ENCODE results near the gene SEMA3D. TPM values are rescaled to one million over a fixed set of nuclear protein-coding genes. Genes with fewer than 3 reads are reported as not detected.

Gene SEMA3D
- total RNA-seq, 1 experiment from 2014 or later, result 23.3 TPM

DNA sequence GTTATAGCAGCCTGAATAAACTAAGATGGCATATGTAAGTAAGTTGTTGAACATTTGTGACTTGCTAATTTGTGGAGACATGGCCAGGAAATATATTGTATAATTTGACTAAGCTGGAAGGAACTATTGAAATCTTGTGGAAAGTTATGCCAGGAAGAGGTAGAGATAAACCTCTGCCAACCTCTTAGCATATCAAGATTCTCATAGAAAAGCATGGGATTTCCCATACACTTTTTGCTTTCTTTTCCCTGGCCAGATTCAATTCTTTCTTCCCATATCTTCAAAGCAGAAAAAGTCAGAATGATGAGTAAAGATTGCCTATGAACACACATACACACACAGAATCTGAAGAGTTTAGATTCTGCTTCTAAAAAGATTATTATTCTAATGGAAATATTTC is 216.2 kb downstream of the SEMA3D start:
- no TSS peak for BruUV-seq (replicated peaks)
- no peaks in the 10 kb centered on the region for H3K9me3 ChIP-seq (ENCODE audit: low read depth, low read length, poor library complexity, severe bottlenecking)
- H3K4me3 ChIP-seq (ENCODE audit: low read depth, low read length, poor library complexity, severe bottlenecking), result no peak overlapping the region
- H3K36me3 ChIP-seq (ENCODE audit: insufficient read depth, low read length, poor library complexity, severe bottlenecking), result no peaks in the 10 kb centered on the region
- intact Hi-C loops (cut with micrococcal nuclease; ENCODE audit: unreplicated experiment), result no loop called here
- ChIA-PET CTCF (no interaction called here), POLR2A (ENCODE audit: low non-redundant PET) (interaction anchor here (0.6 kb wide), 1 partner anchor 202 kb away, joined by 3 read pairs; no protein-coding TSS in a partner anchor)
- no peaks in the 10 kb centered on the region for H3K27me3 ChIP-seq (replicated peaks; ENCODE audit: insufficient read depth, low read depth, low read length, poor library complexity)
- H3K4me1 ChIP-seq (ENCODE audit: insufficient read depth, low read length, poor library complexity, severe bottlenecking), result peaks cover 1% of the 10 kb centered on the region
- TF ChIP-seq, protein P1, sequence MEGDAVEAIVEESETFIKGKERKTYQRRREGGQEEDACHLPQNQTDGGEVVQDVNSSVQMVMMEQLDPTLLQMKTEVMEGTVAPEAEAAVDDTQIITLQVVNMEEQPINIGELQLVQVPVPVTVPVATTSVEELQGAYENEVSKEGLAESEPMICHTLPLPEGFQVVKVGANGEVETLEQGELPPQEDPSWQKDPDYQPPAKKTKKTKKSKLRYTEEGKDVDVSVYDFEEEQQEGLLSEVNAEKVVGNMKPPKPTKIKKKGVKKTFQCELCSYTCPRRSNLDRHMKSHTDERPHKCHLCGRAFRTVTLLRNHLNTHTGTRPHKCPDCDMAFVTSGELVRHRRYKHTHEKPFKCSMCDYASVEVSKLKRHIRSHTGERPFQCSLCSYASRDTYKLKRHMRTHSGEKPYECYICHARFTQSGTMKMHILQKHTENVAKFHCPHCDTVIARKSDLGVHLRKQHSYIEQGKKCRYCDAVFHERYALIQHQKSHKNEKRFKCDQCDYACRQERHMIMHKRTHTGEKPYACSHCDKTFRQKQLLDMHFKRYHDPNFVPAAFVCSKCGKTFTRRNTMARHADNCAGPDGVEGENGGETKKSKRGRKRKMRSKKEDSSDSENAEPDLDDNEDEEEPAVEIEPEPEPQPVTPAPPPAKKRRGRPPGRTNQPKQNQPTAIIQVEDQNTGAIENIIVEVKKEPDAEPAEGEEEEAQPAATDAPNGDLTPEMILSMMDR (conservative IDR thresholded peaks at IDR 0.05; ENCODE audit: low read depth, low read length), result no peak
- TF ChIP-seq EZH2 (IDR thresholded peaks at IDR 0.05; ENCODE audit: borderline replicate concordance, low read depth, low read length, poor library complexity, severe bottlenecking), result no peak
- H3K27ac ChIP-seq (ENCODE audit: low read depth, low read length, poor library complexity, severe bottlenecking), result no peak overlapping the region
- no peak for DNase-seq (ENCODE audit: low spot score)

DNA sequence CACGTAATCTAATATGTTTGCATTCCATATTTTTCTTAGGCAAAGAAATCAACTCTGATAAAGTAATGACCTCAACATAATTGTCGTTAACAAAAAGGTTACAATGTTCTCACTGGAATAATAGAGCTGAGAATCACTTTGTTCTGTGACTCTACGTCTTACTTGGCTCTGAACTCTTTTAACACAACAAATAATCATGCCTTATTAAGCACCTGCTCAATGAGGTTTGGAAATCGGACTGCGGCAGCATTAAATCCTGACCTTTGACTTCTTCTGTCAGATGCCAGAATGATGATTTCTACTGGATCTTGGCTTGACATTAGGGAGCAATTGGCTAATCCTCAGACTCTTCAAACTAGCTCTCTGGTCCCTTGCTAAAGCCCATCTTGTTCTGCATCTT is 233.6 kb downstream of the SEMA3D start:
- Histone ChIP-seq H3K27ac (ENCODE audit: low read depth, low read length, poor library complexity, severe bottlenecking) (no peak overlapping the region), H3K36me3 (ENCODE audit: insufficient read depth, low read length, poor library complexity, severe bottlenecking) (no peaks in the 10 kb centered on the region), H3K9me3 (ENCODE audit: low read depth, low read length, poor library complexity, severe bottlenecking) (no peaks in the 10 kb centered on the region), H3K4me1 (ENCODE audit: insufficient read depth, low read length, poor library complexity, severe bottlenecking) (no peaks in the 10 kb centered on the region), H3K27me3 (replicated peaks; ENCODE audit: insufficient read depth, low read depth, low read length, poor library complexity) (no peaks in the 10 kb centered on the region), H3K4me3 (ENCODE audit: low read depth, low read length, poor library complexity, severe bottlenecking) (no peak overlapping the region)
- DNase-seq (ENCODE audit: low spot score), result no peak
- BruUV-seq (replicated peaks), result no TSS peak
- TF ChIP-seq, protein P1 (conservative IDR thresholded peaks at IDR 0.05; ENCODE audit: low read depth, low read length), result no peak
- TF ChIP-seq EZH2 (IDR thresholded peaks at IDR 0.05; ENCODE audit: borderline replicate concordance, low read depth, low read length, poor library complexity, severe bottlenecking), result no peak
- ChIA-PET POLR2A (ENCODE audit: low non-redundant PET) (no interaction called here), CTCF (no interaction called here)
- intact Hi-C loops (cut with micrococcal nuclease; ENCODE audit: unreplicated experiment), result no loop called here

DNA sequence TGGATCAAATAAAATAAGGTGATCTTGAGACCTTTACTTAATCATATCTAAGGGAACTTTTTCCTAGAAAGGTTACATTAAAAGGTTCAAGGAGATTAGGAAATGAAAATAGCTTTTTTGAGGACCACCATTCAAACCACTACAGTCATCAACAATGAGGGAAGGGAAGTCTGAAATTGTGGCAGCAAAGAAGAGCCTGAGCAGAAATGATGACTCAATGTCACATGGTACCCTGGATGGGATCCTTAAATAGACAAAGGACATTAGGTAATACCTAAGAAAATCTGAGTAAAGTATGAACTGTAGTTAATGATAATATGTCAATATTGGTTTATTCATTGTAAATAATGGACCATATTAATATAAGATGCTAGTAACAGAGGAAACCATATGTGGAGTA is 236.0 kb downstream of the SEMA3D start:
- Histone ChIP-seq H3K4me3 (ENCODE audit: low read depth, low read length, poor library complexity, severe bottlenecking) (no peak overlapping the region), H3K36me3 (ENCODE audit: insufficient read depth, low read length, poor library complexity, severe bottlenecking) (no peaks in the 10 kb centered on the region), H3K9me3 (ENCODE audit: low read depth, low read length, poor library complexity, severe bottlenecking) (no peaks in the 10 kb centered on the region), H3K27me3 (replicated peaks; ENCODE audit: insufficient read depth, low read depth, low read length, poor library complexity) (no peaks in the 10 kb centered on the region), H3K27ac (ENCODE audit: low read depth, low read length, poor library complexity, severe bottlenecking) (no peak overlapping the region), H3K4me1 (ENCODE audit: insufficient read depth, low read length, poor library complexity, severe bottlenecking) (no peaks in the 10 kb centered on the region)
- TF ChIP-seq EZH2 (IDR thresholded peaks at IDR 0.05; ENCODE audit: borderline replicate concordance, low read depth, low read length, poor library complexity, severe bottlenecking), result no peak
- TF ChIP-seq, protein P1 (conservative IDR thresholded peaks at IDR 0.05; ENCODE audit: low read depth, low read length), result no peak
- CTCF ChIA-PET, result no interaction called here
- POLR2A ChIA-PET (ENCODE audit: low non-redundant PET), result no interaction called here
- intact Hi-C loops (cut with micrococcal nuclease; ENCODE audit: unreplicated experiment), result no loop called here
- BruUV-seq (replicated peaks), result no TSS peak
- DNase-seq (ENCODE audit: low spot score), result no peak

Measured in A673 (cell line).